Measurements from ENCODE around the gene SLC16A10.

DNA sequence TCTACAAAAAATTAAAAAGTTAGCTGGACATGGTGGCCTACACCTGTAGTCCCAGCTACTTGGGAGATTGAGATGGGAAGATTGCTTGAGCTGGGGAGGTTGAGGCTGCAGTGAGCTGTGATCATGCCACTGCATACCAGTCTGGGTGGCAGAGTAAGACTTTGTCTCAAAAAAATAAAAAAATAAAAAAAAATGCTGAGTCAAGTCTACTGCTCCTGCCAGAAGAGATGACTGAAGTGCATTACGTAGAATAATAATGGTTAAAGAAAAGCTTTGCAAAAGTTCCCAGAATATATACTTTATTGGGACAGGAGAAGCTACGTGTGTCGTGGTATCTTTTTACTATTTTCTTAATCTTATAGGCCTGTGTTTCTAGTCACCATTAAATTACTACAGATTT is 125.3 kb downstream of the SLC16A10 start:
- no peak for TF ChIP-seq POLR2A (IDR thresholded peaks at IDR 0.05; ENCODE audit: low read length)
- TF ChIP-seq GATA1 (IDR thresholded peaks at IDR 0.05; ENCODE audit: low read depth, low read length): no peak
